Colon (tissue), 2 donors: ENCODE results near the gene MILR1.

ENCODE experiments used
- FAIRE-seq: peaks from 2 replicates; lab custom pipeline; 2012; peaks lifted over from hg19 to GRCh38; lab: Jason Lieb, UNC
- donor health status: control.
- donor health status: control.

Gene MILR1

GRCh38 chr17:64503821-64504768, 55.2 kb downstream of the MILR1 start:
- no peak for FAIRE-seq

- no peak for FAIRE-seq
Observed at GRCh38 chr17:64504769-64505339, 55.9 kb downstream of the MILR1 start.

GRCh38 chr17:64505340-64506200, 56.7 kb downstream of the MILR1 start:
- FAIRE-seq, result no peak

- no peak for FAIRE-seq
Observed at GRCh38 chr17:64506201-64506575, 57.3 kb downstream of the MILR1 start, which contains the start of gene DDX5. Gene DDX5 (minus strand): TSS chr17:64506289. CDS start chr17:64506119, 170 bp downstream.

- FAIRE-seq, result no peak
Observed at GRCh38 chr17:64506576-64507412, 57.9 kb downstream of the MILR1 start, which contains the start of gene CEP95. Gene CEP95 (plus strand): TSS chr17:64506977. CDS start chr17:64507098, 121 bp downstream.

- no peak for FAIRE-seq
Observed at GRCh38 chr17:64507413-64507782, 58.5 kb downstream of the MILR1 start.

GRCh38 chr17:64508683-64509082, 59.8 kb downstream of the MILR1 start:
- FAIRE-seq, result no peak

GRCh38 chr17:64509179-64509578, 60.3 kb downstream of the MILR1 start:
- FAIRE-seq, result no peak

- FAIRE-seq, result no peak
Observed at GRCh38 chr17:64515419-64515818, 66.5 kb downstream of the MILR1 start.

- no peak for FAIRE-seq
Observed at GRCh38 chr17:64515829-64516228, 66.9 kb downstream of the MILR1 start.
